Panc1 (cell line): ENCODE data around the gene LAMB4. TPM values are rescaled to one million over a fixed set of nuclear protein-coding genes. Genes with fewer than 3 reads are reported as not detected.

Experiments used
- ATAC-seq: fragments of 200-7000 bp; cut with Tn5 transposase; 2 replicates; pipeline ENCODE4 v1.9.1; 2020; ENCODE audit warnings: mild to moderate bottlenecking, moderate library complexity
- BruUV-seq: library from RNA; stranded (reverse); fragments of 400-500 nt; replicated peaks from 2 replicates; lab custom pipeline; 2021; lab: Mats Ljungman, UMichigan
- CTCF ChIA-PET: fragments of 300-600 bp; sonication (Branson Sonifier 250); formaldehyde crosslinking; loops from one replicate; lab custom pipeline; 2022; ENCODE audit warnings: antibody characterized with exemption; lab: Charles Lee
- POLR2A ChIA-PET: fragments of 300-600 bp; sonication (Branson Sonifier 250); formaldehyde crosslinking; loops from one replicate; lab custom pipeline; 2022; ENCODE audit warnings: antibody characterized with exemption; lab: Charles Lee
- DNase-seq: peaks from one replicate; pipeline ENCODE4 v3.0.0-alpha.2; 2010; ENCODE audit warnings: low read depth, low spot score
- H3K27ac ChIP-seq: 2 replicates; pipeline ENCODE4 v1.5.1; 2011; ENCODE audit warnings: mild to moderate bottlenecking, low read length, inconsistent platforms
- H3K27me3 ChIP-seq: fragments of 200-500 bp; sonication (Bioruptor generic); 2 replicates; pipeline ENCODE4 v1.6.0; 2014; ENCODE audit warnings: low read length, inconsistent platforms; ENCODE audit not compliant: control insufficient read depth, insufficient read depth
- H3K36me3 ChIP-seq: fragments of 200-500 bp; sonication (Bioruptor generic); 2 replicates; pipeline ENCODE4 v1.5.1; 2014; ENCODE audit warnings: inconsistent platforms, mild to moderate bottlenecking, low read length, moderate library complexity; ENCODE audit not compliant: control insufficient read depth, insufficient read depth
- H3K4me1 ChIP-seq: 2 replicates; pipeline ENCODE4 v1.5.1; 2011; ENCODE audit warnings: inconsistent platforms, mild to moderate bottlenecking, low read length, moderate library complexity; ENCODE audit not compliant: control insufficient read depth, insufficient read depth
- H3K4me3 ChIP-seq, 2 experiments: 2 replicates each; pipeline ENCODE4 v1.5.1; 2011 to 2012; ENCODE audit warnings: low read depth in 2 of 2, low read length in 2 of 2, mild to moderate bottlenecking in 2 of 2, inconsistent platforms in 1 of 2, moderate library complexity in 1 of 2
- H3K9me3 ChIP-seq: fragments of 200-500 bp; sonication (Bioruptor generic); 2 replicates; pipeline ENCODE4 v1.5.1; 2014; ENCODE audit warnings: low read depth, mild to moderate bottlenecking, inconsistent platforms, low read length, moderate library complexity; ENCODE audit not compliant: control insufficient read depth, insufficient read depth
- CTCF ChIP-seq: fragments of 450-650 bp; IDR thresholded peaks from 2 replicates; pipeline ENCODE4 v1.5.1; 2017; ENCODE audit warnings: mild to moderate bottlenecking
- POLR2AphosphoS5 ChIP-seq: IDR thresholded peaks from 2 replicates; pipeline ENCODE4 v1.6.1; 2012; ENCODE audit warnings: mild to moderate bottlenecking, low read depth, low read length, moderate library complexity
- REST ChIP-seq, 2 experiments: IDR thresholded peaks; 2 replicates each; pipeline ENCODE4 v1.6.1; 2011 to 2012; ENCODE audit warnings: low read depth in 2 of 2, control low read depth in 1 of 2, low read length in 1 of 2, mild to moderate bottlenecking in 1 of 2, moderate library complexity in 1 of 2; ENCODE audit not compliant: insufficient read depth in 1 of 2
- SIN3A ChIP-seq: IDR thresholded peaks from 2 replicates; pipeline ENCODE4 v1.6.1; 2012; ENCODE audit warnings: low read depth, mild to moderate bottlenecking, low read length, moderate library complexity, borderline replicate concordance; ENCODE audit not compliant: insufficient read depth
- TCF7L2 ChIP-seq: IDR thresholded peaks from 2 replicates; pipeline ENCODE4 v1.6.1; 2011; ENCODE audit warnings: mild to moderate bottlenecking, low read depth, low read length, inconsistent platforms
- in situ Hi-C: cut with HindIII; loops from 2 replicates; pipeline ENCODE4 v1.10.0; 2016; ENCODE audit warnings: low sequenced_read_pairs, low pct_unique_long_range_greater_than_20kb
- intact Hi-C: fragments of 100-400 bp; cut with micrococcal nuclease; formaldehyde crosslinking; loops from one replicate; pipeline ENCODE4 v1.10.0; 2022; ENCODE audit not compliant: unreplicated experiment
- total RNA-seq: library from RNA; stranded (reverse); gene quantifications from one replicate; pipeline ENCODE4 v1.2.1, GENCODE V29; 2021; ENCODE audit not compliant: unreplicated experiment

LAMB4 gene
- total RNA-seq, 1 experiment from 2014 or later: not detected

- in situ Hi-C loops: no loop called here
- no peak for TF ChIP-seq POLR2AphosphoS5
- no peak for TF ChIP-seq TCF7L2
- no peak for TF ChIP-seq CTCF
- TF ChIP-seq REST (IDR thresholded peaks at IDR 0.05; ENCODE audit: insufficient read depth in 1 of 2, low read depth in 2 of 2, low read length in 1 of 2): no peak
- TF ChIP-seq SIN3A: no peak
- H3K27ac ChIP-seq: no peak overlapping the region
- DNase-seq (no peak), ATAC-seq (no peak)
- H3K4me1 ChIP-seq: no peaks in the 10 kb centered on the region; the same call in 1 of the 2 replicates
- no peaks in the 10 kb centered on the region for H3K9me3 ChIP-seq
- ChIA-PET POLR2A (no interaction called here), CTCF (no interaction called here)
- no peak overlapping the region for H3K4me3 ChIP-seq
- intact Hi-C loops: no loop called here
- H3K36me3 ChIP-seq: no peaks in the 10 kb centered on the region
- no TSS peak for BruUV-seq
- H3K27me3 ChIP-seq: no peaks in the 10 kb centered on the region
Measured at GRCh38 chr7:108128514-108128913, 1.6 kb downstream of the LAMB4 start.

DNA sequence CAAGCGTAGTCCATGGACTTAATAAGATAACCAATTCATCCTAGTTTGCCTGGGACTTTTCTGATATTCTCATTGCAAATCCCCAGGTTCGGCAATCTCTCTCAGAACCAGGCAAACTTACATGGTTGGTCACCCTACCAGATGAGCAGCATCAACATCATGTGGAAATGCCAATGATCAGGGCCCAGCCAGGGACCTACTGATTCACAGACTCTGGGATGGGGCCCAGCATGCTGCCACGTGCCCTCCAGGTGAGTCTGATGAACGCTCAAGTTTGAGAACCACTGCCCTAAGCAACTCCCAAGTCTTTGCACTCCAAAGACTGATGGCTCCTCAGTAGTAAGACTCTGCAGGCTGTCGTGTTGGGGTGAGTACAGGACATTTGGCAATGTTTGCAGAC, 2.7 kb downstream of the LAMB4 start:
- DNase-seq (no peak), ATAC-seq (no peak)
- BruUV-seq: no TSS peak
- TF ChIP-seq SIN3A (no peak), CTCF (no peak), TCF7L2 (no peak), REST (IDR thresholded peaks at IDR 0.05; ENCODE audit: insufficient read depth in 1 of 2, low read depth in 2 of 2, low read length in 1 of 2) (no peak), POLR2AphosphoS5 (no peak)
- intact Hi-C loops (no loop called here), in situ Hi-C loops (no loop called here)
- Histone ChIP-seq H3K27me3 (no peaks in the 10 kb centered on the region), H3K36me3 (no peaks in the 10 kb centered on the region), H3K4me1 (no peaks in the 10 kb centered on the region; the same call in 1 of the 2 replicates), H3K27ac (no peak overlapping the region), H3K9me3 (no peaks in the 10 kb centered on the region), H3K4me3 (no peak overlapping the region)
- CTCF ChIA-PET: no interaction called here
- POLR2A ChIA-PET: no interaction called here
